ENCODE results near the gene TRMT11. TPM values are rescaled to one million over a fixed set of nuclear protein-coding genes. Genes with fewer than 3 reads are reported as not detected.
"Not testable (repeated sequence)": the region's sequence is repeated elsewhere in the genome, so short reads cannot be mapped to it uniquely, and the experiment has no call there.

Gene TRMT11
- polyA plus RNA-seq, 3 donors, result 23.4 to 27.1 (median 26.3) TPM

- DNase-seq, result no peak
These were observed 400 bp upstream of the TRMT11 start for GRCh38 chr6:125985979-125986300.

GRCh38 chr6:125987026-125987617 lies 782 bp downstream of the TRMT11 start:
- DNase-seq, result no peak

GRCh38 chr6:125988280-125988679 lies 1.9 kb downstream of the TRMT11 start:
- DNase-seq, result no peak

GRCh38 chr6:125989631-125990030 lies 3.3 kb downstream of the TRMT11 start:
- DNase-seq, result no peak

- no peak for DNase-seq
These were observed 5.3 kb downstream of the TRMT11 start for GRCh38 chr6:125991653-125992052.

- no peak for DNase-seq
These were observed 8.5 kb downstream of the TRMT11 start for GRCh38 chr6:125994670-125995488.

GRCh38 chr6:125995972-125996580 lies 9.7 kb downstream of the TRMT11 start:
- DNase-seq, result peak; percentile 62

GRCh38 chr6:126002755-126003679 lies 16.7 kb downstream of the TRMT11 start:
- no peak for DNase-seq

GRCh38 chr6:126007800-126008199 lies 21.5 kb downstream of the TRMT11 start:
- DNase-seq, result no peak

GRCh38 chr6:126010040-126010439 lies 23.7 kb downstream of the TRMT11 start:
- DNase-seq, result no peak

GRCh38 chr6:126015863-126016262 lies 29.5 kb downstream of the TRMT11 start:
- DNase-seq, result no peak

GRCh38 chr6:126016591-126016990 lies 30.3 kb downstream of the TRMT11 start:
- DNase-seq, result no peak

GRCh38 chr6:126017668-126018067 lies 31.3 kb downstream of the TRMT11 start:
- DNase-seq, result no peak

GRCh38 chr6:126020305-126021050 lies 34.1 kb downstream of the TRMT11 start:
- DNase-seq, result no peak

- DNase-seq, result not testable (repeated sequence)
These were observed 37.1 kb downstream of the TRMT11 start for GRCh38 chr6:126023474-126023873.

GRCh38 chr6:126026001-126026400 lies 39.7 kb downstream of the TRMT11 start:
- no peak for DNase-seq

GRCh38 chr6:126027601-126028000 lies 41.3 kb downstream of the TRMT11 start:
- no peak for DNase-seq

GRCh38 chr6:126030045-126030444 lies 43.7 kb downstream of the TRMT11 start:
- DNase-seq, result no peak

- peak; percentile 79 for DNase-seq
These were observed 47.4 kb downstream of the TRMT11 start for GRCh38 chr6:126033696-126034095.

- DNase-seq, result no peak
These were observed 48.3 kb downstream of the TRMT11 start for GRCh38 chr6:126034656-126035055.

GRCh38 chr6:126035764-126036163 lies 49.4 kb downstream of the TRMT11 start:
- DNase-seq, result no peak
